HG03571 (cell line): ENCODE results near the gene LAMTOR1.
A peak's percentile ranks its signal among the peaks of the same experiment; 100 is the strongest.

Source experiments
- ATAC-seq: cut with Tn5 transposase; IDR thresholded peaks from one replicate; pipeline ENCODE4 v1.9.1; 2021; ENCODE audit not compliant: unreplicated experiment

LAMTOR1 gene

GRCh38 chr11:72120930-72121329 lies 17.8 kb upstream of the LAMTOR1 start:
- ATAC-seq: no peak

- no peak for ATAC-seq
Measured at GRCh38 chr11:72119198-72119597, 16.1 kb upstream of the LAMTOR1 start.

GRCh38 chr11:72116019-72116755 lies 13.1 kb upstream of the LAMTOR1 start:
- ATAC-seq: no peak

- ATAC-seq: no peak
Measured at GRCh38 chr11:72114570-72114969, 11.5 kb upstream of the LAMTOR1 start.

- no peak for ATAC-seq
Measured at GRCh38 chr11:72112978-72113808, 10.1 kb upstream of the LAMTOR1 start.

- peak; percentile 79 for ATAC-seq
Measured at GRCh38 chr11:72112143-72112977, 9.3 kb upstream of the LAMTOR1 start, which contains the start of gene ANAPC15. TSS of gene ANAPC15 (minus strand) at chr11:72112695. CDS start at chr11:72111276, 1,419 bp downstream.

GRCh38 chr11:72111300-72112142 lies 8.4 kb upstream of the LAMTOR1 start:
- no peak for ATAC-seq

GRCh38 chr11:72105888-72106287 lies 2.8 kb upstream of the LAMTOR1 start, which contains the start of gene TOMT:
TSS of gene TOMT (plus strand) at chr11:72105924. CDS start at chr11:72105952, 28 bp downstream.
- ATAC-seq: no peak

GRCh38 chr11:72103754-72104167 lies 664 bp upstream of the LAMTOR1 start:
- ATAC-seq: no peak

GRCh38 chr11:72102631-72102945 lies 509 bp downstream of the LAMTOR1 start:
- ATAC-seq: no peak

GRCh38 chr11:72102162-72102561 lies 935 bp downstream of the LAMTOR1 start:
- no peak for ATAC-seq

- ATAC-seq: no peak
Measured at GRCh38 chr11:72100462-72100861, 2.6 kb downstream of the LAMTOR1 start.

- no peak for ATAC-seq
Measured at GRCh38 chr11:72100009-72100408, 3.1 kb downstream of the LAMTOR1 start.

- ATAC-seq: no peak
Measured at GRCh38 chr11:72098741-72099140, 4.4 kb downstream of the LAMTOR1 start.

- ATAC-seq: no peak
Measured at GRCh38 chr11:72091292-72091691, 11.8 kb downstream of the LAMTOR1 start.

GRCh38 chr11:72088076-72088808 lies 14.9 kb downstream of the LAMTOR1 start:
- no peak for ATAC-seq

GRCh38 chr11:72085621-72086351 lies 17.3 kb downstream of the LAMTOR1 start:
- ATAC-seq: no peak

- ATAC-seq: no peak
Measured at GRCh38 chr11:72084965-72085364, 18.1 kb downstream of the LAMTOR1 start.

- ATAC-seq: no peak
Measured at GRCh38 chr11:72084076-72084475, 19.0 kb downstream of the LAMTOR1 start.
